Natural killer cell (primary cell): Measurements from ENCODE around the gene RCAN3. TPM values are rescaled to one million over a fixed set of nuclear protein-coding genes. Genes with fewer than 3 reads are reported as not detected.

ENCODE experiments used
- ATAC-seq, 3 donors: fragments of 150-1000 bp in 2 of 3; fragments of 200-7000 bp in 1 of 3; cut with Tn5 transposase; 1 replicate in 1 of 3; 2 replicates in 2 of 3; pipeline ENCODE4 v1.10.0; 2021; ENCODE audit warnings: mild to moderate bottlenecking in 2 of 3, moderate library complexity in 2 of 3
- DNase-seq, 2 donors: peaks; one replicate each; pipeline versions ENCODE4 v3.0.0 to v3.0.0-alpha.2; 2013 to 2021; ENCODE audit warnings: mixed read lengths in 1 of 2
- H3K27ac ChIP-seq: one replicate; pipeline ENCODE4 v1.5.1; 2013; ENCODE audit warnings: mild to moderate bottlenecking, low read length
- H3K27me3 ChIP-seq: one replicate; pipeline ENCODE4 v1.6.1; 2013; ENCODE audit warnings: low read length; ENCODE audit not compliant: control insufficient read depth, insufficient read depth
- H3K36me3 ChIP-seq: one replicate; pipeline ENCODE4 v1.6.1; 2013; ENCODE audit warnings: low read length; ENCODE audit not compliant: control insufficient read depth, insufficient read depth
- H3K4me1 ChIP-seq: one replicate; pipeline ENCODE4 v1.6.1; 2013; ENCODE audit warnings: low read length; ENCODE audit not compliant: control insufficient read depth, insufficient read depth
- H3K4me3 ChIP-seq: one replicate; pipeline ENCODE4 v1.5.1; 2013; ENCODE audit warnings: low read length
- H3K9me3 ChIP-seq: one replicate; pipeline ENCODE4 v1.6.1; 2013; ENCODE audit warnings: low read length; ENCODE audit not compliant: control insufficient read depth, insufficient read depth
- H3K27ac Mint-ChIP-seq, 2 donors: one replicate each; pipeline ENCODE4 v1.8.0; 2022; ENCODE audit warnings: mild to moderate bottlenecking in 2 of 2, mixed read lengths in 2 of 2, moderate library complexity in 1 of 2
- H3K27me3 Mint-ChIP-seq, 2 donors: one replicate each; pipeline ENCODE4 v1.8.0; 2022; ENCODE audit warnings: low read depth in 2 of 2, mixed read lengths in 2 of 2
- H3K36me3 Mint-ChIP-seq: one replicate; pipeline ENCODE4 v1.8.0; 2022; ENCODE audit warnings: mixed read lengths
- H3K4me1 Mint-ChIP-seq, 2 donors: one replicate each; pipeline ENCODE4 v1.8.0; 2022; ENCODE audit warnings: mixed read lengths in 2 of 2
- H3K4me3 Mint-ChIP-seq: one replicate; pipeline ENCODE4 v1.8.0; 2022; ENCODE audit warnings: mild to moderate bottlenecking, moderate library complexity, mixed read lengths
- H3K9me3 Mint-ChIP-seq, 2 donors: one replicate each; pipeline ENCODE4 v1.8.0; 2022; ENCODE audit warnings: mixed read lengths in 2 of 2
- WGBS: methylation state at CpG from one replicate; pipeline ENCODE4 v1.1.7; 2013; ENCODE audit warnings: missing lambda C conversion rate; ENCODE audit not compliant: insufficient coverage; 5-methylcytosine and 5-hydroxymethylcytosine counted together
- intact Hi-C: fragments of 100-400 bp; cut with micrococcal nuclease; formaldehyde crosslinking; loops from one replicate; pipeline ENCODE4 v1.14.2; 2022
- total RNA-seq, 4 donors: library from RNA; stranded (reverse); fragments of 120-200 nt in 1 of 4; gene quantifications; one replicate each; pipeline versions ENCODE4 v1.2.3 to v1.2.4, GENCODE V29; 2013 to 2022
- TF ChIP-seq, protein P1 (sequence below): fragments of 200-600 bp; IDR thresholded peaks from one replicate; pipeline ENCODE4 v1.8.0; 2022; ENCODE audit warnings: antibody characterized with exemption

Gene RCAN3
- total RNA-seq, 3 donors from 2014 or later (not counting 1 experiment from before 2014, with no cell fraction given): 4.5 to 8.1 (median 7.9) TPM

DNA sequence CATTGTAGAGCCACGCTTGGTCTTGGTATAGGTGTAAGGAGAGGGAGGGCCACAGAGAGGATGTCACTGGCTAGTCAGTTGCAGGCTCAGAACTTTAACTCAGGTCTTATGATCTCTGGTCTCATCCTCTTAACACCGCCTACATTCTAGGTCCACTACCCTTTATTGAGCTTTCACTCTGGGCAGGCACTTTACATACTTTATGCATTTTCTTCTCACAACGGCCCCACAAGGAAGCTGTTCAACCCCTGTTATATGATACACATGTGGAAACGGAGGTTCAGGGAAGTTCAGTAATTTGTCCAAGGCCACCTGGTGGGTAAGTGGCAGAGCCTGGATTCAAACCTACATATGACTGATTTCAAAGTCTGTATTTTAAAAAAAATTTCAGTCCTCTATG lies 25.3 kb upstream of the RCAN3 start:
- H3K4me1 Mint-ChIP-seq: peaks cover 12 to 16% of the 10 kb centered on the region in 2 donors
- Histone ChIP-seq H3K9me3 (no peaks in the 10 kb centered on the region), H3K36me3 (no peaks in the 10 kb centered on the region), H3K27ac (no peak overlapping the region), H3K4me1 (peaks cover 20% of the 10 kb centered on the region), H3K27me3 (no peaks in the 10 kb centered on the region), H3K4me3 (no peak overlapping the region)
- H3K4me3 Mint-ChIP-seq: no peak overlapping the region
- DNase-seq (no peak), ATAC-seq (no peak)
- H3K36me3 Mint-ChIP-seq: no peaks in the 10 kb centered on the region
- no peaks in the 10 kb centered on the region for H3K27me3 Mint-ChIP-seq
- no peak overlapping the region for H3K27ac Mint-ChIP-seq
- intact Hi-C loops: no loop called here
- 96% methylated on average over 3 of the region's 4 CpGs for WGBS
- TF ChIP-seq, protein P1, sequence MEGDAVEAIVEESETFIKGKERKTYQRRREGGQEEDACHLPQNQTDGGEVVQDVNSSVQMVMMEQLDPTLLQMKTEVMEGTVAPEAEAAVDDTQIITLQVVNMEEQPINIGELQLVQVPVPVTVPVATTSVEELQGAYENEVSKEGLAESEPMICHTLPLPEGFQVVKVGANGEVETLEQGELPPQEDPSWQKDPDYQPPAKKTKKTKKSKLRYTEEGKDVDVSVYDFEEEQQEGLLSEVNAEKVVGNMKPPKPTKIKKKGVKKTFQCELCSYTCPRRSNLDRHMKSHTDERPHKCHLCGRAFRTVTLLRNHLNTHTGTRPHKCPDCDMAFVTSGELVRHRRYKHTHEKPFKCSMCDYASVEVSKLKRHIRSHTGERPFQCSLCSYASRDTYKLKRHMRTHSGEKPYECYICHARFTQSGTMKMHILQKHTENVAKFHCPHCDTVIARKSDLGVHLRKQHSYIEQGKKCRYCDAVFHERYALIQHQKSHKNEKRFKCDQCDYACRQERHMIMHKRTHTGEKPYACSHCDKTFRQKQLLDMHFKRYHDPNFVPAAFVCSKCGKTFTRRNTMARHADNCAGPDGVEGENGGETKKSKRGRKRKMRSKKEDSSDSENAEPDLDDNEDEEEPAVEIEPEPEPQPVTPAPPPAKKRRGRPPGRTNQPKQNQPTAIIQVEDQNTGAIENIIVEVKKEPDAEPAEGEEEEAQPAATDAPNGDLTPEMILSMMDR: no peak
- H3K9me3 Mint-ChIP-seq: no peaks in the 10 kb centered on the region

DNA sequence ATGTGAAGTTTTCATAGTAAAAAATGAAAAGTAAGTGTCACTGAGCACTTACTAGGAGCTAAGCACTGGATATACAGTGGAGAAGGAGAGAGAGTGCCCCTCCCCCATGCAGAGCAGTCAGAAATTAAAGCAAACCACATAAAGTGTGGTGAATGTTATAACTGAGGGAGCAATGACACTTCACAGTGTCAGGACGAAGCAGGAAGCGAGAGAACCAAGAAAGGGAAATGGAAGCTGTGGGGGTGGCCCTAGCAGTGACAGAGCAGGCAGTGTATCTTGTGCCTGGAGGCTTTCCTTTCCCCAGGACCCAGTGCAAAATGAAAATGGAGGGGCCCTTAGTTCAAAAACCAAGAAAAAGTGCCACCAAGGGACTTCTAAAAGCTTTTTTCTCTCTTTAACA lies 21.5 kb upstream of the RCAN3 start:
- DNase-seq (peak in 1 of 2 donors; percentile 74), ATAC-seq (peak; percentile 72 to 76 (median 72))
- Mint-ChIP-seq H3K27ac (peak overlapping the region; percentile 70 to 84), H3K9me3 (no peaks in the 10 kb centered on the region), H3K36me3 (no peaks in the 10 kb centered on the region), H3K4me3 (peak overlapping the region; percentile 4), H3K4me1 (peaks cover 12 to 16% of the 10 kb centered on the region in 2 donors), H3K27me3 (no peaks in the 10 kb centered on the region)
- intact Hi-C loops: loop anchor here (10.0 kb wide), 1 partner anchor 104 kb away; no protein-coding TSS in a partner anchor
- peak overlapping the region; percentile 74 for H3K27ac ChIP-seq
- H3K36me3 ChIP-seq: no peaks in the 10 kb centered on the region
- H3K27me3 ChIP-seq: no peaks in the 10 kb centered on the region
- 3% methylated on average over 2 of the region's 2 CpGs for WGBS
- no peak overlapping the region for H3K4me3 ChIP-seq
- H3K4me1 ChIP-seq: peaks cover 32% of the 10 kb centered on the region
- no peaks in the 10 kb centered on the region for H3K9me3 ChIP-seq
- TF ChIP-seq, protein P1: no peak

DNA sequence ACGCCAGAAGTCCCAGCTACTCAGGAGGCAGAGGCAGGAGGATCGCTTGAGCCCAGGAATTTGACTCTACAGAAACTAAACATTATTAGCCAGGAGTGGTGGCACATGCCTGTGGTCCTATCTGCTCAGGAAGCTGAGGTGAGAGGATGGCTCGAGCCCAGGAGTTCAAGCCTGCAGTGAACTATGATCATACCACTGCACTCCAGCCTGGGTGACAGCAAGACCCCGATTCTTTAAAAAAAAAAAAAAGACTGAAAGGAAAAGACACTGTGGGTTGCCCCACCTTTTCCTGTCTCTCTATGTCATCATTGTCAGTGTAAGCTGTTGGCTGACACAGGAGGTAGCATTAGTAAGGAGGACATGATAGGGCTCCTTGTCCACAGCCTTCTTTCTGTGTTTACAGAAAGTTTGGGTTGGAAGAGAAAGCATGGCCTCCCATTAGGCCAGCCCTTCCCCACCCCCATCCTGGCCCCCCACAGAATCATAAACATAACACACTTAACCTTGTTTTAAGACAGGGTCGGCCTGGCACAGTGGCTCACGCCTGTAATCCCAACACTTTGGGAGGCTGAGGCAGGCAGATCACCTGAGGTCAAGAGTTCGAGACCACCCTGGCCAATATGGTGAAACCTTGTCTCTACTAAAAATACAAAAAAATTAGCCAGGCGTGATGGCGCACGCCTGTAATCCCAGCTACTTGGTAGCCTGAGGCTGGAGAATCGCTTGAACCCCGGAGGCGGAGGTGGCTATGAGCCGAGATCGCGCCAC lies 20.6 kb upstream of the RCAN3 start:
- TF ChIP-seq, protein P1: no peak
- Mint-ChIP-seq H3K36me3 (no peaks in the 10 kb centered on the region), H3K27me3 (peaks cover 0 to 6% of the 10 kb centered on the region in 2 donors), H3K4me3 (peak overlapping the region; percentile 45), H3K27ac (peak overlapping the region; percentile 70 to 84), H3K9me3 (no peaks in the 10 kb centered on the region), H3K4me1 (peaks cover 12 to 20% of the 10 kb centered on the region in 2 donors)
- Histone ChIP-seq H3K27ac (peak overlapping the region; percentile 74), H3K4me1 (peaks cover 35% of the 10 kb centered on the region), H3K36me3 (no peaks in the 10 kb centered on the region), H3K27me3 (no peaks in the 10 kb centered on the region), H3K4me3 (no peak overlapping the region), H3K9me3 (no peaks in the 10 kb centered on the region)
- WGBS: 85% methylated on average over 16 of the region's 16 CpGs
- DNase-seq (peak in 1 of 2 donors; percentile 75), ATAC-seq (peak; percentile 79 to 81 (median 80))
- intact Hi-C loops: loop anchor here (10.0 kb wide), 1 partner anchor 103 kb away; no protein-coding TSS in a partner anchor
